HepG2 (cell line): ENCODE data around the gene IQCE. TPM values are rescaled to one million over a fixed set of nuclear protein-coding genes. Genes with fewer than 3 reads are reported as not detected.

ENCODE experiments used
- FIP1L1 ChIP-seq: fragments of 200-400 bp; formaldehyde crosslinking; IDR thresholded peaks from 2 replicates; pipeline ENCODE4 v1.6.1; 2018; ENCODE audit warnings: low read depth, mild to moderate bottlenecking, low read length, moderate library complexity, borderline replicate concordance; ENCODE audit not compliant: insufficient read depth
- FOSL2 ChIP-seq: sonication (generic); formaldehyde crosslinking; IDR thresholded peaks from 2 replicates; pipeline ENCODE4 v1.4.0; 2020; ENCODE audit warnings: missing genetic modification reagents
- HMG20B ChIP-seq: conservative IDR thresholded peaks from 2 replicates; pipeline ENCODE4 v1.6.1; 2016; ENCODE audit warnings: missing genetic modification reagents, missing compliant biosample characterization
- HNRNPLL ChIP-seq: fragments of 200-400 bp; formaldehyde crosslinking; IDR thresholded peaks from 2 replicates; pipeline ENCODE4 v1.6.1; 2017; ENCODE audit warnings: mild to moderate bottlenecking, low read depth, low read length; ENCODE audit not compliant: poor library complexity, severe bottlenecking
- HOXA3 ChIP-seq: sonication (generic); formaldehyde crosslinking; IDR thresholded peaks from 2 replicates; pipeline ENCODE4 v1.5.0; 2020; ENCODE audit warnings: missing genetic modification reagents
- NFATC3 ChIP-seq: sonication (generic); formaldehyde crosslinking; IDR thresholded peaks from 2 replicates; pipeline ENCODE4 v1.5.1; 2020; ENCODE audit warnings: mild to moderate bottlenecking, missing genetic modification reagents
- NFE2 ChIP-seq: sonication (generic); formaldehyde crosslinking; IDR thresholded peaks from 2 replicates; pipeline ENCODE4 v1.4.0; 2020; ENCODE audit warnings: missing genetic modification reagents
- NR1H2 ChIP-seq: sonication (generic); formaldehyde crosslinking; IDR thresholded peaks from 2 replicates; pipeline ENCODE4 v1.8.1; 2022; ENCODE audit warnings: low read depth, missing genetic modification reagents, borderline replicate concordance
- SIX4 ChIP-seq: sonication (generic); formaldehyde crosslinking; IDR thresholded peaks from 2 replicates; pipeline ENCODE4 v1.4.0; 2020; ENCODE audit warnings: missing genetic modification reagents
- SP2 ChIP-seq: sonication (generic); formaldehyde crosslinking; IDR thresholded peaks from 2 replicates; pipeline ENCODE4 v1.5.1; 2020; ENCODE audit warnings: mild to moderate bottlenecking, missing genetic modification reagents
- SP5 ChIP-seq: IDR thresholded peaks from 2 replicates; pipeline ENCODE4 v1.6.1; 2016; ENCODE audit warnings: low read depth, borderline replicate concordance
- STAT5B ChIP-seq: sonication (generic); formaldehyde crosslinking; IDR thresholded peaks from 2 replicates; pipeline ENCODE4 v1.4.0; 2020; ENCODE audit warnings: missing genetic modification reagents
- U2AF2 ChIP-seq: fragments of 200-400 bp; formaldehyde crosslinking; IDR thresholded peaks from 2 replicates; pipeline ENCODE4 v1.6.1; 2017; ENCODE audit warnings: low read depth, mild to moderate bottlenecking, low read length
- WIZ ChIP-seq: sonication (generic); formaldehyde crosslinking; IDR thresholded peaks from 2 replicates; pipeline ENCODE4 v1.5.1; 2020; ENCODE audit warnings: mild to moderate bottlenecking, missing genetic modification reagents
- ZFP82 ChIP-seq: sonication (generic); formaldehyde crosslinking; IDR thresholded peaks from 2 replicates; pipeline ENCODE4 v1.5.1; 2020; ENCODE audit warnings: mild to moderate bottlenecking, missing genetic modification reagents, borderline replicate concordance
- ZNF33B ChIP-seq: sonication (generic); formaldehyde crosslinking; IDR thresholded peaks from 2 replicates; pipeline ENCODE4 v1.5.1; 2020; ENCODE audit warnings: mild to moderate bottlenecking, missing genetic modification reagents
- ZNF451 ChIP-seq: sonication (generic); formaldehyde crosslinking; IDR thresholded peaks from 2 replicates; pipeline ENCODE4 v1.5.0; 2020; ENCODE audit warnings: mild to moderate bottlenecking, missing genetic modification reagents
- ZNF703 ChIP-seq: sonication (generic); formaldehyde crosslinking; IDR thresholded peaks from 2 replicates; pipeline ENCODE4 v1.5.1; 2020; ENCODE audit warnings: missing genetic modification reagents, mild to moderate bottlenecking, moderate library complexity, borderline replicate concordance
- ZNF747 ChIP-seq: sonication (generic); formaldehyde crosslinking; IDR thresholded peaks from 2 replicates; pipeline ENCODE4 v1.8.1; 2023; ENCODE audit warnings: missing genetic modification reagents, mild to moderate bottlenecking, borderline replicate concordance
- polyA plus RNA-seq, 8 experiments: library from polyadenylated mRNA; depleted of rRNA in 3 of 8; stranded (reverse) in 7 of 8; unstranded in 1 of 8; fragments of >200 nt; fragmentation: Illumina TruSeq in 4 of 8; extraction: Trizol in 4 of 8; gene quantifications; 2 replicates each; pipeline versions ENCODE4 v1.2.1 to v1.2.3, GENCODE V29; 2011 to 2016; ENCODE audit warnings: low read depth in 4 of 8, missing spikeins in 1 of 8, mixed read lengths in 1 of 8; ENCODE audit not compliant: insufficient read depth in 1 of 8
- total RNA-seq, 5 experiments: library from RNA; depleted of rRNA; stranded (reverse); fragments of >200 nt; fragmentation: Illumina TruSeq; extraction: Trizol; gene quantifications; 2 replicates each; pipeline ENCODE4 v1.2.3, GENCODE V29; 2016; ENCODE audit warnings: low read depth in 1 of 5
- TF ChIP-seq, protein P1 (sequence below): IDR thresholded peaks from 2 replicates; pipeline ENCODE4 v1.6.1; 2016; ENCODE audit warnings: mild to moderate bottlenecking, missing biosample characterization, missing genetic modification reagents
- TF ChIP-seq, protein P2 (sequence below): sonication (generic); formaldehyde crosslinking; IDR thresholded peaks from 2 replicates; pipeline ENCODE4 v1.8.0; 2022; ENCODE audit warnings: missing genetic modification reagents, mild to moderate bottlenecking, borderline replicate concordance
- TF ChIP-seq, protein P3 (sequence below): sonication (generic); formaldehyde crosslinking; IDR thresholded peaks from 2 replicates; pipeline ENCODE4 v1.9.0; 2021; ENCODE audit warnings: missing genetic modification reagents, borderline replicate concordance
- TF ChIP-seq, protein P4 (sequence below): fragments of 450-650 bp; IDR thresholded peaks from 2 replicates; pipeline ENCODE4 v1.6.1; 2017; ENCODE audit warnings: mild to moderate bottlenecking

IQCE gene
- total and polyA plus RNA-seq, 2 of the 13 experiments (the other 11 are each of a cell fraction or from before 2014, with no cell fraction given), result 1.5 to 2.5 TPM

DNA sequence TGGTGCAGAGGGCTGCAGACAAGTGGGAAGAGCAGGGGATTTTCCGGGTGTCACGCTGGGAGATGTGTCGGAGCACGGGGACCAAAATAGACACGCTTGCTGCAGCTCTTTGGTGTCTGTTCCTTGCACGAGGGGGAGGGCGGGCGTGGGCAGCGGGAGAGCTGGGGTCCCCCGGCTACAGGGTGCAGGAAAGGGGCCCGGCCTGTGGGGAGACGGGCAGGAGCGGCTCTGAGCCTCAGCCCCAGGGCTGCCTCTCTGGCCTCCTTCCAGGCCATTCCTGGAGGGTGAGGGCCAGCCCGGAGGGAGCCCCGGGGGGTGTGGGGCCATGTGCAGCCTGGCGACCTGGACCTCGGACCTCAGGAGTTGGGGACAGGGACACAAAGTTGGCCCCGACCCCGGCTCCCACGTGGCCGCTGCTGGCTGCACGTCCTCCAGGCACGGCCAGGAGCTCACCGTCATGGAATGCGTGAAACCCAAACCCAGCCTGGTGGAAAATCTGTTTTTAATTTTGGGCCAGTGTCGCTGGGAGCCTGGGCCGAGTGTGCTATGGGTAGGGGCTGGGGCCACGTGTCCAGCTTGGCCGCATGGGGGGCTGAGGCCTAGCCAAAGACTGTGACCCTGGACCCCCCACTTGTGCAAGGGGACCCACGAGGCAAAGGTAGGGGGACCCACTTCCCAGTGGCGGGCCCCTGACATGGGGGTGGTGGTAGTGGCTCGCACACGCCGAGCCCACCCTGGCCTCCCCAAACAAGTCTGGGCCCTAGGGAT is 79.6 kb downstream of the IQCE start (continued):
- TF ChIP-seq FIP1L1 (no peak), ZFP82 (CRISPR knock-in tag) (peak; percentile 82; the same call in 1 of the 2 replicates), ZNF33B (peak; percentile 64; the same call in 1 of the 2 replicates), SIX4 (CRISPR knock-in tag) (0 out of 2 replicates have a peak, but pooled peaks have one; percentile 35), HMG20B (0 out of 2 replicates have a peak, but pooled peaks have one; percentile 23), HNRNPLL (peak; percentile 26), SP2 (CRISPR knock-in tag) (no peak), NR1H2 (CRISPR knock-in tag) (no peak), ZNF451 (peak; percentile 87; the same call in 1 of the 2 replicates), ZNF747 (CRISPR knock-in tag) (peak; percentile 82), HOXA3 (peak; percentile 93), STAT5B (no peak), NFATC3 (no peak), ZNF703 (0 out of 2 replicates have a peak, but pooled peaks have one; percentile 75), U2AF2 (no peak), FOSL2 (CRISPR knock-in tag) (peak; percentile 51; the same call in 1 of the 2 replicates), SP5 (CRISPR knock-in tag) (peak; percentile 72), NFE2 (CRISPR knock-in tag) (no peak), WIZ (CRISPR knock-in tag) (no peak)
- TF ChIP-seq, protein P1, sequence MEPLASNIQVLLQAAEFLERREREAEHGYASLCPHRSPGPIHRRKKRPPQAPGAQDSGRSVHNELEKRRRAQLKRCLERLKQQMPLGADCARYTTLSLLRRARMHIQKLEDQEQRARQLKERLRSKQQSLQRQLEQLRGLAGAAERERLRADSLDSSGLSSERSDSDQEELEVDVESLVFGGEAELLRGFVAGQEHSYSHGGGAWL (CRISPR knock-in tag), result peak; percentile 95
- TF ChIP-seq, protein P2, sequence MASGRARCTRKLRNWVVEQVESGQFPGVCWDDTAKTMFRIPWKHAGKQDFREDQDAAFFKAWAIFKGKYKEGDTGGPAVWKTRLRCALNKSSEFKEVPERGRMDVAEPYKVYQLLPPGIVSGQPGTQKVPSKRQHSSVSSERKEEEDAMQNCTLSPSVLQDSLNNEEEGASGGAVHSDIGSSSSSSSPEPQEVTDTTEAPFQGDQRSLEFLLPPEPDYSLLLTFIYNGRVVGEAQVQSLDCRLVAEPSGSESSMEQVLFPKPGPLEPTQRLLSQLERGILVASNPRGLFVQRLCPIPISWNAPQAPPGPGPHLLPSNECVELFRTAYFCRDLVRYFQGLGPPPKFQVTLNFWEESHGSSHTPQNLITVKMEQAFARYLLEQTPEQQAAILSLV (CRISPR knock-in tag), result peak; percentile 79
- TF ChIP-seq, protein P3, sequence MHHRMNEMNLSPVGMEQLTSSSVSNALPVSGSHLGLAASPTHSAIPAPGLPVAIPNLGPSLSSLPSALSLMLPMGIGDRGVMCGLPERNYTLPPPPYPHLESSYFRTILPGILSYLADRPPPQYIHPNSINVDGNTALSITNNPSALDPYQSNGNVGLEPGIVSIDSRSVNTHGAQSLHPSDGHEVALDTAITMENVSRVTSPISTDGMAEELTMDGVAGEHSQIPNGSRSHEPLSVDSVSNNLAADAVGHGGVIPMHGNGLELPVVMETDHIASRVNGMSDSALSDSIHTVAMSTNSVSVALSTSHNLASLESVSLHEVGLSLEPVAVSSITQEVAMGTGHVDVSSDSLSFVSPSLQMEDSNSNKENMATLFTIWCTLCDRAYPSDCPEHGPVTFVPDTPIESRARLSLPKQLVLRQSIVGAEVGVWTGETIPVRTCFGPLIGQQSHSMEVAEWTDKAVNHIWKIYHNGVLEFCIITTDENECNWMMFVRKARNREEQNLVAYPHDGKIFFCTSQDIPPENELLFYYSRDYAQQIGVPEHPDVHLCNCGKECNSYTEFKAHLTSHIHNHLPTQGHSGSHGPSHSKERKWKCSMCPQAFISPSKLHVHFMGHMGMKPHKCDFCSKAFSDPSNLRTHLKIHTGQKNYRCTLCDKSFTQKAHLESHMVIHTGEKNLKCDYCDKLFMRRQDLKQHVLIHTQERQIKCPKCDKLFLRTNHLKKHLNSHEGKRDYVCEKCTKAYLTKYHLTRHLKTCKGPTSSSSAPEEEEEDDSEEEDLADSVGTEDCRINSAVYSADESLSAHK (CRISPR knock-in tag), result no peak
- TF ChIP-seq, protein P4, sequence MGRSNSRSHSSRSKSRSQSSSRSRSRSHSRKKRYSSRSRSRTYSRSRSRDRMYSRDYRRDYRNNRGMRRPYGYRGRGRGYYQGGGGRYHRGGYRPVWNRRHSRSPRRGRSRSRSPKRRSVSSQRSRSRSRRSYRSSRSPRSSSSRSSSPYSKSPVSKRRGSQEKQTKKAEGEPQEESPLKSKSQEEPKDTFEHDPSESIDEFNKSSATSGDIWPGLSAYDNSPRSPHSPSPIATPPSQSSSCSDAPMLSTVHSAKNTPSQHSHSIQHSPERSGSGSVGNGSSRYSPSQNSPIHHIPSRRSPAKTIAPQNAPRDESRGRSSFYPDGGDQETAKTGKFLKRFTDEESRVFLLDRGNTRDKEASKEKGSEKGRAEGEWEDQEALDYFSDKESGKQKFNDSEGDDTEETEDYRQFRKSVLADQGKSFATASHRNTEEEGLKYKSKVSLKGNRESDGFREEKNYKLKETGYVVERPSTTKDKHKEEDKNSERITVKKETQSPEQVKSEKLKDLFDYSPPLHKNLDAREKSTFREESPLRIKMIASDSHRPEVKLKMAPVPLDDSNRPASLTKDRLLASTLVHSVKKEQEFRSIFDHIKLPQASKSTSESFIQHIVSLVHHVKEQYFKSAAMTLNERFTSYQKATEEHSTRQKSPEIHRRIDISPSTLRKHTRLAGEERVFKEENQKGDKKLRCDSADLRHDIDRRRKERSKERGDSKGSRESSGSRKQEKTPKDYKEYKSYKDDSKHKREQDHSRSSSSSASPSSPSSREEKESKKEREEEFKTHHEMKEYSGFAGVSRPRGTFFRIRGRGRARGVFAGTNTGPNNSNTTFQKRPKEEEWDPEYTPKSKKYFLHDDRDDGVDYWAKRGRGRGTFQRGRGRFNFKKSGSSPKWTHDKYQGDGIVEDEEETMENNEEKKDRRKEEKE, result no peak
